ENCODE measurements around the gene MAGI2. TPM values are rescaled to one million over a fixed set of nuclear protein-coding genes. Genes with fewer than 3 reads are reported as not detected.

The MAGI2 gene
- total and polyA plus RNA-seq, 4 donors, result 43.4 to 61.3 (median 50.1) TPM

DNA sequence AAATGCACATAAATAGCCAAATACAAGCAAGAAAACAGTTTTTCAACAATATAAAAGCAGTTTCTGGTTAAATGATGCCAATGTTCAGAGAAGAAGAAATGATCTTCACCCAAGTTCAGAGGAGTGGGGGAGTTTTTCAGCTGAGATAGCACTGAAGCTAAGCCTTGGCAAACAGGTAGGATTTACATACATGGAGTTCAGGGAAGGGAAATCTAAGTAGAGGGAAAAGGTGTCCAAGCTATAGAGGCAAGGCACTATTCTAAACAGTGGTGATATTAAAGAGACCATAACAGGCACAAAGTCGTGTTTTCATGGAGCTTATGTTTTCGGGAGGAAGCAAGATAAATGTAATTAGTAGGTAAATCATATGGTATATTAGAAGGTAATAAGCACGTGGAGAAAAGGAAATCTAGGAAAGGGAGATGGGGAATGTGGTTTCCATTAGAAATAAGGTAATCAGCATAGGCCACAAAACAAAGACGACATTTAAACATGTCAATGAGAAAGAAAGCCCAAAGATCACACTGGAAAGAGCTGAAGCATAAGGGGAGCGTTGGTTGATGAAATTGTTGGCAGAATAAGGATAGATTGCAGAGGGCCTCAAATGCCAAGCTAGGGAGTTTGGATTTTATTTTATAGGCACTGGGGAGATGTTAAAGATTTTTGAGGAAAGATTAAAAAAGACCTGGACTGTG is 704.3 kb downstream of the MAGI2 start:
- H3K27ac ChIP-seq (ENCODE audit: low read depth, low read length), result no peak overlapping the region
- peaks cover 3% of the 10 kb centered on the region for H3K9me3 ChIP-seq (ENCODE audit: control insufficient read depth, insufficient read depth, low read length)
- H3K36me3 ChIP-seq (ENCODE audit: control insufficient read depth, insufficient read depth, low read length), result no peaks in the 10 kb centered on the region
- peak in 1 of 6 donors; percentile 26 for DNase-seq (ENCODE audit: low read depth in 4 of 6, low spot score in 6 of 6)
- H3K4me3 ChIP-seq (ENCODE audit: low read depth, low read length), result no peak overlapping the region
- 67% methylated on average over 4 of the region's 5 CpGs for WGBS (ENCODE audit: insufficient coverage)
- H3K27me3 ChIP-seq (ENCODE audit: control insufficient read depth, insufficient read depth, low read length), result no peaks in the 10 kb centered on the region
- H3K4me1 ChIP-seq (ENCODE audit: control insufficient read depth, insufficient read depth, low read length), result no peaks in the 10 kb centered on the region

GRCh38 chr7:78747592-78747991 is 705.9 kb downstream of the MAGI2 start:
- peak in 2 of 6 donors; percentile 23 to 59 for DNase-seq (ENCODE audit: low read depth in 4 of 6, low spot score in 6 of 6)
- no peaks in the 10 kb centered on the region for H3K9me3 ChIP-seq (ENCODE audit: control insufficient read depth, insufficient read depth, low read length)
- no peaks in the 10 kb centered on the region for H3K36me3 ChIP-seq (ENCODE audit: control insufficient read depth, insufficient read depth, low read length)
- WGBS (ENCODE audit: insufficient coverage), result 20% methylated on average over 1 of the region's 3 CpGs
- H3K4me1 ChIP-seq (ENCODE audit: control insufficient read depth, insufficient read depth, low read length), result no peaks in the 10 kb centered on the region
- H3K4me3 ChIP-seq (ENCODE audit: low read depth, low read length), result no peak overlapping the region
- H3K27ac ChIP-seq (ENCODE audit: low read depth, low read length), result no peak overlapping the region
- no peaks in the 10 kb centered on the region for H3K27me3 ChIP-seq (ENCODE audit: control insufficient read depth, insufficient read depth, low read length)

DNA sequence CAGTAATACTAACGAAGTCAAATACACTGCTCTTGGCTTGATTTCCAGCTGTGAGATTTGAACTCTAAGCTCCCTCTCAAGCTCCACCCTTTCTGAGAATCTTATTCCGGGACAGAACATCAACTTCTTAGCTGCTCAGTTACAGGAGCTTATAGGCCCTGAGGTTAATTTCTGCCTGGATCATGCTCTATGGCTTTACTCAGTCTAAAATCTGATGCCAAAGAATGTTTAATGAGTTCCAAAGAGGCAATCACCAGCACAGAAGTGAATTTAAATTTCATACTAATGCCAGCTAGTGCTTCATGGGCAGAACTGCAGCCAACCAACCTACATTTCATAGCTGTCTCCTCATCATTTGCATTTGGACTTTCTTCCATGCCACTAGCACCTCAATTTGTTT is 707.2 kb downstream of the MAGI2 start:
- Histone ChIP-seq H3K4me1 (ENCODE audit: control insufficient read depth, insufficient read depth, low read length) (no peaks in the 10 kb centered on the region), H3K4me3 (ENCODE audit: low read depth, low read length) (no peak overlapping the region), H3K36me3 (ENCODE audit: control insufficient read depth, insufficient read depth, low read length) (no peaks in the 10 kb centered on the region), H3K27me3 (ENCODE audit: control insufficient read depth, insufficient read depth, low read length) (no peaks in the 10 kb centered on the region), H3K9me3 (ENCODE audit: control insufficient read depth, insufficient read depth, low read length) (no peaks in the 10 kb centered on the region), H3K27ac (ENCODE audit: low read depth, low read length) (no peak overlapping the region)
- 59% methylated on average over 2 of the region's 2 CpGs for WGBS (ENCODE audit: insufficient coverage)
- peak in 2 of 6 donors; percentile 40 to 51 for DNase-seq (ENCODE audit: low read depth in 4 of 6, low spot score in 6 of 6)

DNA sequence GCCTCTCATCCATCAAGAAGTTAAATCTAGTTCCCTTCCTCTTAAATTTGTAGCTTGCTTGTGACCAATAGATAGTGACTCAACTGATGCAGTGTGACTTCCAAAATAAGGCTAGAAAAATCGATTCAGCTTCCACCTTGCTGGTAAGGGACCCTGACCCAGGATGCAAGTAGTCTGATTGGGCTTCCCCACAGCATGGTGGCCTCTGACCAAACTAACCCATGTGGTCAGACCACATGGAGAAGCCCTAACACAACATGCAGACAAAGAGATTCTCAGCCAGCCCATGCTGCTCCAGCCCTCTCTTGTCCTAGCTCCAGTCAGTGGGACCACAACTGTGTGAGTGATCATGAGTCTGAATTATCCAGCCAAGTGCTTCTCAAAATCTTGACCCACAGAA is 710.8 kb downstream of the MAGI2 start:
- 100% methylated on average over 1 of the region's 1 CpG for WGBS (ENCODE audit: insufficient coverage)
- Histone ChIP-seq H3K4me3 (ENCODE audit: low read depth, low read length) (no peak overlapping the region), H3K4me1 (ENCODE audit: control insufficient read depth, insufficient read depth, low read length) (no peaks in the 10 kb centered on the region), H3K27ac (ENCODE audit: low read depth, low read length) (no peak overlapping the region), H3K27me3 (ENCODE audit: control insufficient read depth, insufficient read depth, low read length) (no peaks in the 10 kb centered on the region), H3K9me3 (ENCODE audit: control insufficient read depth, insufficient read depth, low read length) (no peaks in the 10 kb centered on the region), H3K36me3 (ENCODE audit: control insufficient read depth, insufficient read depth, low read length) (no peaks in the 10 kb centered on the region)
- no peak for DNase-seq (ENCODE audit: low read depth in 4 of 6, low spot score in 6 of 6)

GRCh38 chr7:78736548-78736947 is 716.9 kb downstream of the MAGI2 start:
- WGBS (ENCODE audit: insufficient coverage), result no CpG with 5 or more reads among the region's 1 CpG
- no peak for DNase-seq (ENCODE audit: low read depth in 4 of 6, low spot score in 6 of 6)
- Histone ChIP-seq H3K27me3 (ENCODE audit: control insufficient read depth, insufficient read depth, low read length) (no peaks in the 10 kb centered on the region), H3K36me3 (ENCODE audit: control insufficient read depth, insufficient read depth, low read length) (no peaks in the 10 kb centered on the region), H3K9me3 (ENCODE audit: control insufficient read depth, insufficient read depth, low read length) (no peaks in the 10 kb centered on the region), H3K27ac (ENCODE audit: low read depth, low read length) (no peak overlapping the region), H3K4me3 (ENCODE audit: low read depth, low read length) (no peak overlapping the region), H3K4me1 (ENCODE audit: control insufficient read depth, insufficient read depth, low read length) (no peaks in the 10 kb centered on the region)

- no peaks in the 10 kb centered on the region for H3K27me3 ChIP-seq (ENCODE audit: control insufficient read depth, insufficient read depth, low read length)
- no peak for DNase-seq (ENCODE audit: low read depth in 4 of 6, low spot score in 6 of 6)
- no peak overlapping the region for H3K4me3 ChIP-seq (ENCODE audit: low read depth, low read length)
- H3K4me1 ChIP-seq (ENCODE audit: control insufficient read depth, insufficient read depth, low read length), result no peaks in the 10 kb centered on the region
- no peak overlapping the region for H3K27ac ChIP-seq (ENCODE audit: low read depth, low read length)
- no peaks in the 10 kb centered on the region for H3K36me3 ChIP-seq (ENCODE audit: control insufficient read depth, insufficient read depth, low read length)
- H3K9me3 ChIP-seq (ENCODE audit: control insufficient read depth, insufficient read depth, low read length), result no peaks in the 10 kb centered on the region
- 59% methylated on average over 2 of the region's 6 CpGs for WGBS (ENCODE audit: insufficient coverage)
Observed at GRCh38 chr7:78734626-78735025, 718.8 kb downstream of the MAGI2 start.

GRCh38 chr7:78720066-78720465 is 733.4 kb downstream of the MAGI2 start:
- H3K9me3 ChIP-seq (ENCODE audit: control insufficient read depth, insufficient read depth, low read length), result no peaks in the 10 kb centered on the region
- H3K27ac ChIP-seq (ENCODE audit: low read depth, low read length), result no peak overlapping the region
- no peak overlapping the region for H3K4me3 ChIP-seq (ENCODE audit: low read depth, low read length)
- no peaks in the 10 kb centered on the region for H3K27me3 ChIP-seq (ENCODE audit: control insufficient read depth, insufficient read depth, low read length)
- DNase-seq (ENCODE audit: low read depth in 4 of 6, low spot score in 6 of 6), result no peak
- H3K36me3 ChIP-seq (ENCODE audit: control insufficient read depth, insufficient read depth, low read length), result no peaks in the 10 kb centered on the region
- no peaks in the 10 kb centered on the region for H3K4me1 ChIP-seq (ENCODE audit: control insufficient read depth, insufficient read depth, low read length)

DNA sequence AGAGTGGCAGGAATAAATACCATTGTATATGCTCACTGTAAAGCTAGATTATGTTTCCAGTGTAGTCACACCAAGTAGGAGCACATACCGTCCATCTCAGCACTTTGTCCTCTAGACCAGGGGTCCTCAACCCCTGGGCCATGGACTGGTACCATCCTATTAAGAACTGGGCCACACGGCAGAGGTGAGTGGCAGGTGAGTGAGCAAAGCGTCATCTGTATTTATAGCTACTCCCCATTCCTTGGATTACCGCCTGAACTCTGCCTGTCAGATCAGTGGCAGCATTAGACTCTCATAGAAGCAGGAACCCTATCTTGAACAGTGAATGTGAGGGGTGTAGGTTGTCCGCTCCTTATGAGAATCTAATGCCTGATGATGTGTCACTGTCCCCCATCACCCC is 735.3 kb downstream of the MAGI2 start:
- H3K27ac ChIP-seq (ENCODE audit: low read depth, low read length), result no peak overlapping the region
- H3K4me3 ChIP-seq (ENCODE audit: low read depth, low read length), result no peak overlapping the region
- H3K9me3 ChIP-seq (ENCODE audit: control insufficient read depth, insufficient read depth, low read length), result no peaks in the 10 kb centered on the region
- no peaks in the 10 kb centered on the region for H3K4me1 ChIP-seq (ENCODE audit: control insufficient read depth, insufficient read depth, low read length)
- DNase-seq (ENCODE audit: low read depth in 4 of 6, low spot score in 6 of 6), result no peak
- no peaks in the 10 kb centered on the region for H3K36me3 ChIP-seq (ENCODE audit: control insufficient read depth, insufficient read depth, low read length)
- WGBS (ENCODE audit: insufficient coverage), result 92% methylated on average over 2 of the region's 5 CpGs
- no peaks in the 10 kb centered on the region for H3K27me3 ChIP-seq (ENCODE audit: control insufficient read depth, insufficient read depth, low read length)

- no peak overlapping the region for H3K27ac ChIP-seq (ENCODE audit: low read depth, low read length)
- no peak overlapping the region for H3K4me3 ChIP-seq (ENCODE audit: low read depth, low read length)
- no peaks in the 10 kb centered on the region for H3K4me1 ChIP-seq (ENCODE audit: control insufficient read depth, insufficient read depth, low read length)
- H3K36me3 ChIP-seq (ENCODE audit: control insufficient read depth, insufficient read depth, low read length), result no peaks in the 10 kb centered on the region
- no peaks in the 10 kb centered on the region for H3K27me3 ChIP-seq (ENCODE audit: control insufficient read depth, insufficient read depth, low read length)
- WGBS (ENCODE audit: insufficient coverage), result 92% methylated on average over 8 of the region's 10 CpGs
- no peak for DNase-seq (ENCODE audit: low read depth in 4 of 6, low spot score in 6 of 6)
- H3K9me3 ChIP-seq (ENCODE audit: control insufficient read depth, insufficient read depth, low read length), result no peaks in the 10 kb centered on the region
Observed at GRCh38 chr7:78716876-78717275, 736.6 kb downstream of the MAGI2 start.

GRCh38 chr7:78714356-78714755 is 739.1 kb downstream of the MAGI2 start:
- no peaks in the 10 kb centered on the region for H3K36me3 ChIP-seq (ENCODE audit: control insufficient read depth, insufficient read depth, low read length)
- H3K4me1 ChIP-seq (ENCODE audit: control insufficient read depth, insufficient read depth, low read length), result no peaks in the 10 kb centered on the region
- H3K9me3 ChIP-seq (ENCODE audit: control insufficient read depth, insufficient read depth, low read length), result no peaks in the 10 kb centered on the region
- H3K4me3 ChIP-seq (ENCODE audit: low read depth, low read length), result no peak overlapping the region
- no peak overlapping the region for H3K27ac ChIP-seq (ENCODE audit: low read depth, low read length)
- WGBS (ENCODE audit: insufficient coverage), result 0% methylated on average over 1 of the region's 4 CpGs
- no peaks in the 10 kb centered on the region for H3K27me3 ChIP-seq (ENCODE audit: control insufficient read depth, insufficient read depth, low read length)
- DNase-seq (ENCODE audit: low read depth in 4 of 6, low spot score in 6 of 6), result peak in 5 of 6 donors; percentile 27 to 91 (median 45)

All from spinal cord (tissue), 10 donors.